DOHH2 (cell line): ENCODE data around the gene STOML2.

Experiments
- CTCF ChIP-seq: fragments of 200-600 bp; sonication (generic); IDR thresholded peaks from one replicate; pipeline ENCODE4 v1.5.1; 2014; ENCODE audit warnings: antibody characterized with exemption, mild to moderate bottlenecking, low read depth, low read length; ENCODE audit not compliant: poor library complexity, severe bottlenecking
- EZH2phosphoT487 ChIP-seq: fragments of 200-600 bp; sonication (generic); IDR thresholded peaks from 2 replicates; pipeline ENCODE4 v1.6.1; 2017; ENCODE audit warnings: borderline replicate concordance, mild to moderate bottlenecking, antibody characterized with exemption, low read length, moderate library complexity, mixed read lengths

GRCh38 chr9:35108461-35108860 is 5.5 kb upstream of the STOML2 start:
- TF ChIP-seq CTCF: no peak
- TF ChIP-seq EZH2phosphoT487: no peak
